GM21717 (cell line): ENCODE measurements around the gene MAN2A1.

ENCODE experiments used
- ATAC-seq: cut with Tn5 transposase; IDR thresholded peaks from one replicate; pipeline ENCODE4 v1.9.1; 2021; ENCODE audit warnings: mild to moderate bottlenecking, moderate library complexity; ENCODE audit not compliant: unreplicated experiment

MAN2A1 gene

DNA sequence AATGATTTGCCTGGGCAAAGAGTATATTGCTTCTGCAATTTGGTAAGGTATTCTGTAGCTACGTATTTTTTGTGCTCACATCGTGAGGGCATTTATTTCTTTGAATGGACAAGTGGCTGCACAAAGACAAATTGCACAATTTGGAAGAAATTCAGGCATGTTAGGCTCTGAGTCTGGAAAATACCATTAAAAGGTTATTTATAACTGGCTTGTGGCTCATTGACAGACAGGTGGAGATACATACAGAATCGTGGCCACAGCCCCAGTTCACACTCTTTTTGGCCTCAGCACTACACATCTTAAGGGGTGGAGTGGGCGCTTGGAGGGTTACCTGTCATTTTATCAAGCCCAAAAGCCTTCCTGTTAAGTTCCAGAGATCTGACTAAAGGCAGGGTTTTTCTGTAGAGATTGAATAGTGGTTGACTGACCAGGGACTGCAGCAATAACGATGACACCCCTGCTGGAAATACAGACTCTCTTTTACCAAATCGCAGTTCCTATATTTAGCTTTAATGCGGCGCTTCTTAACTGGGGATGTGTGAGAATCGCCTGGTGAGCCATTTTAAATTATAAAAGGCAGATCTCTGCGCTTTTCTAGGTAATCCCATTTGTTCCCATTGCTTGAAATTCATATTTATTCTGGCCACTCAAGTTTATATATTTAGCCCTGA lies 14.7 kb downstream of the MAN2A1 start:
- no peak for ATAC-seq

DNA sequence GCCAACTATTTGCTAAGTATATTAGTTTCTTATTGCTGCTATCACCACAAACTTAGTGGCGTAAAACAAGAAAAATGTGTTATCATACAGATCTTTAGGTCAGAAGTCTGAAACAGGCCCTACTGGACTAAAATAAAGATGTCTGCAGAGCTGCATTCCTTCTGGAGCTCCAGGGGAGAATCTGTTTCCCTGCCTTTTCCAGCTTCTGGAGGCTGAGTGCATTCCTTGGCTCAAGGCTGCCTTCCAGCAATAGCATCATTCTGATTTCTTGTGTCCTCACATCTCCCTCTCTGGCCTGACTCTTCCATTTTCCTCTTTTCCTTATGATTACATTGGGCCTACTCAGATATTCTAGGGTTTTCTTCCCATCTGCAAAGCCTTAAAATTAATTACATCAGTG lies 15.9 kb downstream of the MAN2A1 start:
- ATAC-seq, result no peak

DNA sequence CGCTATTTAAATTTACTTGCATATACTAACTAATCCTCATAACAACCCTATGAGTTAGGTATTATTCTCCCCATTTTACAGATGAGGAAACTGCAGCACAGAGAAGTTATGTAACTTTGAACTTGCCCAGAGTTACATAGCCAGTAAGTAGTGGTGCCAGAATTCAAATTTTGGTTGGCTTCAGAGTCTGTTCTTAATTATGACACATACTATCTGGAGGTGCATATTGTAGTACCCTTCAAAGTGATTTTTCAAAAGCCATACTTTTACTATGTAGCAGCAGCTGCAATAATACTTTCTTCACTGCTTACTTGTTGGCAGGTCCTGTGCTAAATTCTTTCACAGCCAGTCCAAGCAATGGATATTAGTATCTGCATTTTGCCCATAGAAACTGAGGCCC lies 16.4 kb downstream of the MAN2A1 start:
- no peak for ATAC-seq

DNA sequence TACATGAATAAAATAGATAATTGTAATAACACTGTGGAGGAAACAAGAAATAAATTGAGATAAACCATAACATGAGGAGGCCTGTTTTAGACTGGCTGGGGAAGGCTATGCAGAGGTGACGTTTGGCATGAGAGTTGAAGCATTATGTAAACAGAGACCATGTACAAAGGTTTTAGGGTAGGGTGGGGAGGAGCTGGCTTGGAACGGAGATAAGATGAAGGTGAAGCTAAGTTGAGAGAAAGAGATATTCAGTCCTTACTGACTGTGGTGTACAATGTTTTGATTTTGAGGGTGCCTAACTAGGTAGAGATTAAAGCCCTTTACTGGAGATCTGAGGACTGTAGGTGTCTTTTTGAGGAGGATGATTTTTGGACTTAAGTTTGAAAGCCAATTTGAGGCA lies 17.8 kb downstream of the MAN2A1 start:
- no peak for ATAC-seq

DNA sequence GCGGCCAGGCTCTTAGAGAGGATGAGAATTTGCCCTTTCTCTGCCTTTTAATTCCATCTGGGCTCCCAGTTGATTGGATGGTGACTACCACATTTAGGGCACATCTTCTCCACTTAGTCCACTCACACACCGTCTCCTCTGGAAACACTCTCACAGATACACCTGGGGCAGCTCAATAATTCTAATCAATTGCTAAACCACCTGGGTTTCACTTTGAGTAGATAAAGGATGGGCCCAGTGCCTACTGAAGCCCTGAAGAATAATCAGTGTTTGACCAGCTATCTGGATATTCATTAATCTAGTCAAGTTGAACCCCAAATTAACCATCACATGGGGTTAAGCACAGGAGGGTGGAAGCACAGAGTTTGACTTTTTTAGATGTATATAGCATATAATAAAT lies 19.1 kb downstream of the MAN2A1 start:
- ATAC-seq, result no peak

DNA sequence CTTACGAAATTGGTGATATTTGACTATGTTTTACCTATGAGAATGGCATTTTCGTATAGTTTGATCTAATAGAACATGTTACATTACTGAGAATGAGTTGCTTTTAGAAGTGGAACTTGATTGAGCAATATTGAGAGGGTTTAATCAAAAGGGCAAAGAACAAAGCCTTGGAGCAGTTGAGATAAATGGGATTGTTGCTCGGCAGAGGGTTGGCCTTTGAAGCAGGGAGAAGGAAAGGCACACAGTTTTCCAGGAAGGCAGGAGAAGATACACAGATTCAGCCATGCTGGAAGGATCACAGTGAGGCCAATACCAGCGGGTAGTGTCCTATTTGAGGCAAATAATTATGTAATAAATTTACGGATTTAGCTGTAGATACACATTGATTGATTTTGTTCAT lies 19.5 kb downstream of the MAN2A1 start:
- ATAC-seq, result no peak

DNA sequence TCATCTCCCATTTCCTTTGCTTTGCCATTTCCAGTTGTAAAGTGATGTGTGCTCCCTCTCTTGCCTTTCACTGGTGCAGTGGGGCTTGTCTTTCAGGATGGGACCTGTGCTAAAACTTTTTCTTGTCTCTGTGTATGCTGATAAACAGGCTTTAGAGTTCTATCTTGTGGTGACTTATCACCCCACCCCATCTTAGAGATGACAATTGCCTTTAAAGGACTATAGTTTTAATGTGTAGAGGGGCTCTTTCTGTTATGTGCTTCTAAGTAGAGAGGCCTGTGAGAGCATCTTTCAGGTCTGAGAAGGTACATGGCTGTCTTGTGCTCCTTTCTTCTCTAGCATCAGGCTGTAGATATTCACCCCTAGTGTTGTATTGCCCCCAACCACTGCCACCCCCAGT lies 21.9 kb downstream of the MAN2A1 start:
- ATAC-seq, result no peak

DNA sequence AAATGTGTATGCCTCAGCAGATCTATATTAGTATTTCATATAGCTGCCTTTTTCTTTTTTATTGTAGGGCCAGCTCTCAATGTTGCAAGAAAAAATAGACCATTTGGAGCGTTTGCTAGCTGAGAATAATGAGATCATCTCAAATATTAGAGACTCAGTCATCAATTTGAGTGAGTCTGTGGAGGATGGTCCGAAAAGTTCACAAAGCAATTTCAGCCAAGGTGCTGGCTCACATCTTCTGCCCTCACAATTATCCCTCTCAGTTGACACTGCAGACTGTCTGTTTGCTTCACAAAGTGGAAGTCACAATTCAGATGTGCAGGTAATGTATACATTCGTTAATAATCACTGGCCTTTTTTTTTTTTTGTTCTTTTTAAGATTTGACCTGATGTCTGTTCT lies 23.7 kb downstream of the MAN2A1 start:
- ATAC-seq, result no peak

DNA sequence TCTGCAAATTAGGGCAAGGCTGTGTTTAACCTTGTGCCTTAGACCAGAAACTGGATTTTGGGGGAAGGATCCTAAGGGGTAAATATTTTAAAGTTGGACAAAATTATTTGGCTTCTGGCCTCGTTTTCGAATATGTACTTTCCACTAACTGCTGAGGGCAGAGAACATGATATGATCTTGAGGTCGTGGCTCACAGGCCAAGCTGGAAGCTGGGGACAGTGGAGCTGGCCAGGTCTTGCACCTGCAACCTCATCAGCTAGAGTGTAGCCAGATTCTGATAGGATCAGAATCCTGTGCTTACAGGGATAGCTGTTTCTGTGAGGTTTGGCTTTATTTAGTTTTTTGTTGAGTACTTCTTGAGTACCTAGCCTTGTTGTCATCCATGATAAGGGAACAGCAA lies 24.9 kb downstream of the MAN2A1 start:
- ATAC-seq, result no peak

DNA sequence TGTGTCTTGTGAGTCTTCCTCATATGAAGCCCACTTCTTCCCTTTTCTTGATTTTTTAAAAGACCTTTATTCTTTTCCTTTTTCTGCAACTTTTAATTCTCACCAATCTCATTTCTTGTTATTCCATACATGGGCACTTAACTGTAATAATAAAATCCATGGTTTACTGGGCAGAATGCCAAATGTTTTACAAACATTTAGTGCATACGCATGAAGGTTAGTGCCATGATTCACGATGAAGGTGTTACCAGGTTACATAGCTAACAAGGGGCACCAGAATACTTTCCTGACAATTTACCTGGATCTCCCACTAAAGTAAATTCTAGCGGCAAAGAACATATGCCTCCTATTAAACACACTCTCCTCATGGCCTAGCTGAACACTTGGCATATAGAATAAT lies 28.5 kb downstream of the MAN2A1 start:
- ATAC-seq, result no peak

DNA sequence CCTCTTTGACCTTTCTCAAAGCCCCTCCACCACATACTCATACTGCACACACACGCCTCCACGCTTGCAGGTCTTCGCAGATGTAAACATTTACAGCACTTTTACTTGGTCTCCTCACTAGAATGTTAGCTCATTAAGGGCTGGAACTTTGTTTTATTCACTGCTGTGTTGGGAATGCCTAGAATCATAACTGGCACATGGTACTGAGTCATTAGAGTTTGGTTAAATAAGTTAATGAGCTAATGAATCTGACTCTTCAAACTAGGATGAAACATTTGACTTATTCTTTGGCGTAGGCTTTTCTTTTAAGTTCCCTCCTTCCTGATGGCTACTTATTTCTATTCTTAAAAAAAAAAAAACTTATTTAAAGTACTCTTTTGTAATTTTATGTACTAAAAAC lies 28.9 kb downstream of the MAN2A1 start:
- no peak for ATAC-seq

DNA sequence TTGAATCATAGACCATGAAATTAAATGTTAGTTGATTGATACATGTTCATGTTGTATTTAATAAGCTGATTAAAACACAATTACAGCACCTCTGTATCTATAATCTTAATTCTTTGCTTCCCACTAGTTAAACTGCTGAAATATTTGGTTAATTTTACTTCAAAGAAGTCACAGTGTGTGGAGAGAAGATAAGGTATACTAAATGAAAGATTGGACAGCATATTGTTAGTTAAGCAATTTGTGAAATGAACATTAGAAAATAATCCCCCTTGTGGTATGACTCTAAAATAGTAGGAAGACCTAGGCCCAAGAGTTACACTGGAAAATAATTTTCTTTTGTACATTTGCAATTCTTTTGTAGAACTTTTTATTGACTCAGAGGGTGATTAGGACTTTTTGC lies 30.3 kb downstream of the MAN2A1 start:
- ATAC-seq, result no peak

DNA sequence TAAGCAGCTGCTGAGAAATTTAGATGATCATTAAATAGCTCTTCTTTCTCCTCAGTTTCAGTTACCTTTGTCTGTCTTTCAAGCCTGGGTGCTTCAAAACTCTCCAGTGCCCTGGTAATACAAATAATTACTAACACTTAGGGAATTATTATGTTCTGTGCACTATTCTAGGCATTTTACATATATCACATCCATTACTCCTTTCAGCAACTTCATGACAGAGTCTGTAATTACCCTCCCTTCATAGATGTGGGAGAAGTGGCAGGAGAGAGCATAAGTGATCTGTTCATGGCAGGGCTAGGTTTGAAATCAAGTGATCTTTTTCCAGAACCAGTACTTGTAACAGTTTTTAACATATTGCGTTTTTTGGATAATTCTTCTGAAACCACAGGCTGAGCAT lies 32.0 kb downstream of the MAN2A1 start:
- ATAC-seq, result no peak

DNA sequence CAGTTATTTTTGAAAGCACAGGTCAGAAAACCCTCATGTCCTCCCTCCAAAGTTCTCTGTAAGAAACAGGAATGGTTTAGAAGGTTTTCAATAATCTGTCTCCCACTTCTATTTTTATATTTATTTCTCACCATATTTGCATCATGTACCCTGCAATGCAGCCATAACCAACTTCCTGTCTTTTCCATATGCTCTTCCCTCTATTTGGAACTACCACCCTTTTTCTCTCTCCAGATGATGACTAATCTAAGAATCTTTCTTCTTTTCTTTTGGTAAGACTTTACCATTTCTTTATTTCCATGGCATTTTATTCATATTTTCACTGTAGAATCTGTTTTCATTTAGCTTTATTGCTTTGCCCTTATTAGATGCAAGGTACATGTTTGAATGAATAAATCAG lies 33.9 kb downstream of the MAN2A1 start:
- no peak for ATAC-seq

DNA sequence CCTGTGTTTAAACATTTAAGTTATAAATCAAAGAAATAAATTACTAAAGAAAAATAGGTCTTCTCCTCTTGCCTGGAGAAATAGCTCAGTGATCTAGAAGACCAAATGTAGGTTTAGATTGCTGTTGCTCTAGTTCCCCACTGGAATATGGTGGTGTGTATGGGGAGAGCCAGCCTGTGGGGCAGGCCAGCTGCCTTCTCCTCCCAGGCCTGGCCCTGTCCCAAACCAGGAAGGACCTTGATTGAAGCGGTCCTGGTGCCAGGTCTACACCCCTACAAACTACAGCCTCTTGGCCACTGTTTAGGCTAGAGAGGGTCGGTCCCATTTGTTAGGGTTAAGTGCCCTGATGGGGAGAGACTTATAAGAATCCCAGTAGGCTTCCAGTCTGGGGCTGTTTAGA lies 35.4 kb downstream of the MAN2A1 start:
- no peak for ATAC-seq

DNA sequence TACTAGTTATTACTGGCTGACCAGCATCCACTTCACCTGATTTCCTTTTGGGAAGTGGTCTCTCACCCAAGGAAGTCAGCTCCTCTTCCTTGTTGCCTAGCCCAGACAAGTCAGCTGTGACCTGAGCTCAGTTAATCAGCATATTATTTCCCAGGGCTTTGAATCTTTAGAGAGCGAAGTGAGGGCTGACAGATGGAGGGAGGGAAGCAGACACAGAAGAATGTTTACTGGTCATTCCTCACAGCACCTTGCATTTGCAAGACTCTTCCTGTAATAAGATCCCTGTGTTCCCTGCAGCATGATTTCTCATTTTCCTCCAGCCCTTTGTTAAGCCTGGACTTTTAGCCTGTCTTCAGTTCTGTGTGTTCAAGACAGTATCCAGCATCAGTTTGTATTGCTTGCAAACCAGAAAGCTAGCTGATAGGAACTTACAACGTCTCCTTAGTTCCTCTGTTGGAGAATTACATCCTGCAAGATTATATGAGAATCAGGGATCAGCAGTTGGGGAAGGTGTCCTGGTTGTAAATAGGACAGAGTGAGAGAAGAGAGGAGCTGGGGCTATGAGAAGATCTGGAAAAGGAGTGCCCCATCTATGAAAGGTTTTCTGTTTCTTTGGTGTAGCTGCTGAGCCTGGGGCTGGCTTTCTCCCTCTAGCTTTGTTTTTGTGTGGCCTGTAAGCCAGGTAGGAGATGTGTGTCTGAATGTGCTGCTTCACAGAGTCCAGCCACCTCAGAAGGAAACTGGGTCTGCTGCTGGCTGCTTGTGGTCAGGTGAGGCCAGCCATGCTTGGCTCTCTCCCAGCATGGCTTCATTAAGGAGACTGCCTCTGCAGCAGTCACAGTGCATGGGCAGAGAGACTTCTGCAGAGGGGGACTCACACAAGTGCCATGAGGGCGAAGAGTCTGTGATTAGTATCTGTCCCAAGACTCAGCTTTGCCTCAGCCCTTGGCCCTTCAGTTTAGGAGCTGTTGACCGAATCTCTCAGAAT lies 50.3 kb downstream of the MAN2A1 start:
- ATAC-seq, result peak; percentile 89

DNA sequence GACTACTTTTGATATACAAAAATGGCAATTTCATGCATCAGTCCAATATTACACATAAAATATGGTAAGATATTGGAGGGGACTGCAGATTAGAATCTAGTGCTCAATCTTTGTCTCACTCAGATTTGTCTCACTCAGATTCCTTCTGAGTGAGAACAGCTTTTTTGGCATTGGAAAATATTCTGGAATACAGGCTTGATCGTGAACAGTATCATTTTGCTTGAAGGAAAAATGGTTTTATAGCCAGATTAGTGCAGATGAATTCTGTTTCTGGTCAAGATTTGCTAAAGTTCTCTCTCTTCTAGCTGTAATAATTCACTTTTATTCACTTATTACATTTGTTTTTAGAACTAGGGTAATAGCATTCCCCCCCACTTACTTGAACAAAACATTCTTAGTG lies 51.2 kb downstream of the MAN2A1 start:
- ATAC-seq, result no peak

DNA sequence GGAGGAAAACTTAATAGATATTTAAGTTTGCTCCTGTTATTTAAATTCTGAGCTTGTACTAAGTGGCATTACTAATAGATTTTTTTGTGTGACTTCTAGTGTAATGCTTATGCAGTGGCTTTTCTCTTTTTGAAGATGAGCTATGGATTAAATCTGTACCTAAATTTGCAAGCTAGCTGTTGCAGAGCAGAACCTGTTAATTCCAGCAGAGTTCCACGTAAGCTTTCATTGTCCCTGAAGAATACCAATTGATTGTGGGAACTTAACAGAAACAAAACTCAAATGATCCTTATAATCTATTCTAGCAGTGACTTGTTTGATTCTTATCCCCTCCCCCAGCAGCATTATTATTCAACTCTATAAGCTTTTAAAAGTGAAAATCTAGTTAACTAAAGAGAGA lies 51.7 kb downstream of the MAN2A1 start:
- ATAC-seq, result no peak

DNA sequence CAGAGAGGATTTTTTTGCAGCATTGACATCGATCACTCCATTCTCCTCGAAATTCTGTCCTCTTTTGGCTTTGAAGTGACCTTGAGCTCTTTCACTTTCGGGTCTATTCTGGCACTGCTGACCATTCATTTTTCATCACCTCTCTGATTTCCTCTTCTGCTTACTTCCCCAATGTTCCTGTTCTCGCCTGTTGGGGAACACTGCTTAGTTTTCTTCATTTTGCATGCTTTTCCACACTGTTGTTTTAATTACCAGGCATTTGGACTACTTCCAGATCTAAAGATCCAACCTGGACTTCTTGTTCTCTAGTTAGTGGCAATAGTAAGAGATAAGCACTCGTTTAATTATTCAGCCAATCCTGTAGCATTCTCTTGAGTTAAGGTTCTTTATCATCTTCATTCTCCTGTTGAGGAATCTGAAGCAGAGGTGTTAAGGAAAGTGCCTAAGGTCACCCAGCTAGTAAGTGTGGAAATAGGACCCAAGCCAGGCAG lies 53.4 kb downstream of the MAN2A1 start:
- ATAC-seq, result no peak

DNA sequence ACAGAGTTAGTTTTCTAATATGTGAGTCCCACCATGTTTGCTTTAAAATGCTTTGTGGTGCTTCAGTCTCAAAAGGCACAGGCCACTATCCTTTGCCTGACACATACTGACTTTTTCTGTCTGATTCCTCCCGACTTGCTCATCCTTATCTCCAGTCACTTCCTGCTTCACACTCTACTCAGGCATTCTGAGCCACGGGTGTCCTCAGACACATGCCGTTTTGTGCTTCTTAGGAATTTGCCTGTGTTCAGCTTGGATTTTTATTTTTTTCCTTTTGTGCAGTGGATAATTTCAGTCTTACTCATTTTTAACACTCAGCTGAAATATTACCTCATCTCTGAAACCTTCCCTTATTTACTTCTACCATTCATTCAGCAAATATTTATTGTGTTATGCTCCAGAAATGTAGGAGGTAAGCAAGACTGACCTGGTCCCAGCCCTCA lies 54.1 kb downstream of the MAN2A1 start:
- no peak for ATAC-seq

DNA sequence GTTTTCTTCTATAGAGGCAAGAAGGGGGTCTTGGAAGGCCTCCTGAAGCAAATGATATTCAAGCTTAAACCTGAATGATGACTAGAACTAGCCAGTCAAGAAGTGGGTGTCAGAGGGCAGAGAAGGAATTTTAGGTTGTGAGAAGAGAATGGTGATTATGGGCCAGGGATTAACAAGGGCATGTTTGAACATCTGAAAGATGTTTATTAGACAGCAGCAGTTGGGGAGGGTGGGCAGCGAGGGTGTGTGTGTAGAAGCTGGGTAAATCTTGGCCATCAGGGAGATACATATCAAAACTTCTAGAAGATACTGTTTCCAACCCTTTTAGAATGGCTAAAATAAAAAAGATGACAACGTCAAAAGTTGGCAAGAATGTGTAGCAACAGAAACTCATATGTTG lies 54.5 kb downstream of the MAN2A1 start:
- no peak for ATAC-seq

DNA sequence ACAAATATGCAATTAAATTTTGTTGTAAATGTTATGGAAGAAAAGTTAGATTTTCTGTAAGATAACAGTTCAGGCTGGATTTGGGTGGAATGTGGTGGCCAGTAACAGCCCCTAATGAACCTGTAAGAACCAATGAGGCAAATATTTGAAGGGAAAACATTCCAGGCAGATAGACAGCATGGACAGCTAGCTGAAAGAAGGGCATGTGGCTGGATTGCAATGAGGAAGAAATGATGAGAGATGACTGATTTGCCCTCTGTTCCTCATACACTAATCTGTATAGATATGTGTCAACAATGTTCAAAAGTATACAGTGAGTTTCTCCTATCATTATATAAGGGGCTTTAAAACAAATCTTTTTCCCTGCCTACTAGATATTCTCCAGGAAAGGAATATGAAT lies 58.8 kb downstream of the MAN2A1 start:
- no peak for ATAC-seq
